Measurements from ENCODE around the gene DCTN3.

DNA sequence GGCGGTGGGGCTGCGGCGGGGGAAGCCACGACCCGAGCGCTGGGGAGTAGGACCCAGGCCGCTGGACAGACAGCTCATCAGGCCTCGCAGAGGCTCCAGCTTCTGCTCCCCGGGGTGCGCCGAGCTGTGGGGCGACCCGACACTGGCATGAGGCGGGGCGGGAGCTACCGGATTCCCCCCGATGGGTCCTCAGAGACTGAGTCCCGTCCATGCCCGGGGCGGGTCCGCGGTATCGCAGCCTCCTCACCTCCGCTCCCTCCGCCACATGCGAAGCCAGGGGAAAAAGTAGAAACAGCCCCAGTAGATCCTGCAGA is 44.7 kb upstream of the DCTN3 start:
- TF ChIP-seq TEAD4 (IDR thresholded peaks at IDR 0.05) = no peak
- no peak for TF ChIP-seq CREB1 (IDR thresholded peaks at IDR 0.05; ENCODE audit: low read depth)
- no peak for TF ChIP-seq EGR1 (IDR thresholded peaks at IDR 0.05)
- TF ChIP-seq TAF1 (IDR thresholded peaks at IDR 0.05; ENCODE audit: low read depth) = no peak
- TF ChIP-seq, protein P1, sequence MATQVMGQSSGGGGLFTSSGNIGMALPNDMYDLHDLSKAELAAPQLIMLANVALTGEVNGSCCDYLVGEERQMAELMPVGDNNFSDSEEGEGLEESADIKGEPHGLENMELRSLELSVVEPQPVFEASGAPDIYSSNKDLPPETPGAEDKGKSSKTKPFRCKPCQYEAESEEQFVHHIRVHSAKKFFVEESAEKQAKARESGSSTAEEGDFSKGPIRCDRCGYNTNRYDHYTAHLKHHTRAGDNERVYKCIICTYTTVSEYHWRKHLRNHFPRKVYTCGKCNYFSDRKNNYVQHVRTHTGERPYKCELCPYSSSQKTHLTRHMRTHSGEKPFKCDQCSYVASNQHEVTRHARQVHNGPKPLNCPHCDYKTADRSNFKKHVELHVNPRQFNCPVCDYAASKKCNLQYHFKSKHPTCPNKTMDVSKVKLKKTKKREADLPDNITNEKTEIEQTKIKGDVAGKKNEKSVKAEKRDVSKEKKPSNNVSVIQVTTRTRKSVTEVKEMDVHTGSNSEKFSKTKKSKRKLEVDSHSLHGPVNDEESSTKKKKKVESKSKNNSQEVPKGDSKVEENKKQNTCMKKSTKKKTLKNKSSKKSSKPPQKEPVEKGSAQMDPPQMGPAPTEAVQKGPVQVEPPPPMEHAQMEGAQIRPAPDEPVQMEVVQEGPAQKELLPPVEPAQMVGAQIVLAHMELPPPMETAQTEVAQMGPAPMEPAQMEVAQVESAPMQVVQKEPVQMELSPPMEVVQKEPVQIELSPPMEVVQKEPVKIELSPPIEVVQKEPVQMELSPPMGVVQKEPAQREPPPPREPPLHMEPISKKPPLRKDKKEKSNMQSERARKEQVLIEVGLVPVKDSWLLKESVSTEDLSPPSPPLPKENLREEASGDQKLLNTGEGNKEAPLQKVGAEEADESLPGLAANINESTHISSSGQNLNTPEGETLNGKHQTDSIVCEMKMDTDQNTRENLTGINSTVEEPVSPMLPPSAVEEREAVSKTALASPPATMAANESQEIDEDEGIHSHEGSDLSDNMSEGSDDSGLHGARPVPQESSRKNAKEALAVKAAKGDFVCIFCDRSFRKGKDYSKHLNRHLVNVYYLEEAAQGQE (IDR thresholded peaks at IDR 0.05; ENCODE audit: low read depth) = no peak
- no peak for TF ChIP-seq FOXM1 (IDR thresholded peaks at IDR 0.05; ENCODE audit: borderline replicate concordance, low read depth)
- TF ChIP-seq TCF12 (IDR thresholded peaks at IDR 0.05; ENCODE audit: low read depth) = no peak
- TF ChIP-seq EP300 (IDR thresholded peaks at IDR 0.05; ENCODE audit: borderline replicate concordance) = no peak

Data from Ishikawa (cell line).